Activated T-cell treated with anti-CD3 and anti-CD28 coated beads, Interleukin-2, amount 50 U/mL, for 72 hours (primary cell): ENCODE results near the gene UPK1A. TPM values are rescaled to one million over a fixed set of nuclear protein-coding genes. Genes with fewer than 3 reads are reported as not detected.

Source experiments
- total RNA-seq, 2 donors: library from RNA; stranded (reverse); gene quantifications; one replicate each; pipeline ENCODE4 v1.2.3, GENCODE V29; 2022

UPK1A gene
- total RNA-seq, 2 donors from 2014 or later = 0.86 to 0.93 TPM

Other genes with a start within 250 kb of the UPK1A start
- not detected for gene FFAR2, start 218.3 kb upstream of the UPK1A start, total RNA-seq
- not detected for gene KRTDAP, start 176.1 kb upstream of the UPK1A start, total RNA-seq
- 1 to 10 TPM; 3.7 to 7.5 TPM for gene DMKN, start 152.9 kb upstream of the UPK1A start, total RNA-seq
- gene SBSN, start 138.2 kb upstream of the UPK1A start, total RNA-seq = under 1 TPM in 1 of 2 donors, not detected in 1; 0.21 TPM
- gene GAPDHS, start 133.1 kb upstream of the UPK1A start, total RNA-seq = not detected
- gene TMEM147, start 120.9 kb upstream of the UPK1A start, total RNA-seq = 10 to 100 TPM; 79.0 to 87.8 TPM
- gene ATP4A, start 102.9 kb upstream of the UPK1A start, total RNA-seq = not detected
- not detected for gene PMIS2, start 80.3 kb upstream of the UPK1A start, total RNA-seq
- 10 to 100 TPM; 39.2 to 55.3 TPM for gene HAUS5, start 53.8 kb upstream of the UPK1A start, total RNA-seq
- 100 to 1,000 TPM; 105 to 130 TPM for gene RBM42, start 37.5 kb upstream of the UPK1A start, total RNA-seq
- gene ETV2, start 24.8 kb upstream of the UPK1A start, total RNA-seq = 1 to 10 TPM; 1.7 to 2.5 TPM
- 100 to 1,000 TPM; 277 to 288 TPM for gene COX6B1, start 18.2 kb upstream of the UPK1A start, total RNA-seq
- gene ZBTB32, start 38.0 kb downstream of the UPK1A start, total RNA-seq = 100 to 1,000 TPM; 147 to 192 TPM
- 10 to 100 TPM; 63.0 to 71.5 TPM for gene KMT2B, start 51.5 kb downstream of the UPK1A start, total RNA-seq
- gene IGFLR1, start 75.9 kb downstream of the UPK1A start, total RNA-seq = 100 to 1,000 TPM; 253 to 274 TPM
- 10 to 100 TPM; 71.0 to 83.6 TPM for gene U2AF1L4, start 78.9 kb downstream of the UPK1A start, total RNA-seq
- 10 to 100 TPM; 50.7 to 53.7 TPM for gene PSENEN, start 79.1 kb downstream of the UPK1A start, total RNA-seq
- 10 to 100 TPM; 11.4 to 14.3 TPM for gene LIN37, start 82.1 kb downstream of the UPK1A start, total RNA-seq
- gene HSPB6, start 90.5 kb downstream of the UPK1A start, total RNA-seq = 1 to 10 TPM; 1.4 to 2.4 TPM
- 10 to 100 TPM; 38.9 to 47.8 TPM for gene PROSER3, start 91.7 kb downstream of the UPK1A start, total RNA-seq
- gene ARHGAP33, start 109.0 kb downstream of the UPK1A start, total RNA-seq = 10 to 100 TPM; 66.8 to 86.0 TPM
- not detected for gene PRODH2, start 146.3 kb downstream of the UPK1A start, total RNA-seq
- under 1 TPM; 0.22 to 0.74 TPM for gene NPHS1, start 186.0 kb downstream of the UPK1A start, total RNA-seq
- gene KIRREL2, start 190.4 kb downstream of the UPK1A start, total RNA-seq = 1 to 10 TPM; 3.0 to 5.6 TPM
- 1 to 10 TPM; 2.4 to 7.7 TPM for gene APLP1, start 202.1 kb downstream of the UPK1A start, total RNA-seq
- 10 to 100 TPM; 51.5 to 63.1 TPM for gene NFKBID, start 234.0 kb downstream of the UPK1A start, total RNA-seq
- gene HCST, start 236.0 kb downstream of the UPK1A start, total RNA-seq = 10 to 100 TPM; 56.1 to 71.9 TPM
- 1 to 10 TPM in 1 of 2 donors, not detected in 1; 1.3 TPM for gene TYROBP, start 241.8 kb downstream of the UPK1A start, total RNA-seq